Gastroesophageal sphincter (tissue), 3 donors: Measurements from ENCODE around the gene METRN.

Experiments
- EP300 ChIP-seq: sonication (generic); formaldehyde crosslinking; IDR thresholded peaks from one replicate; pipeline ENCODE4 v1.6.1; 2017; ENCODE audit warnings: antibody characterized with exemption, mild to moderate bottlenecking
- POLR2AphosphoS5 ChIP-seq: sonication (generic); formaldehyde crosslinking; IDR thresholded peaks from one replicate; pipeline ENCODE4 v1.6.1; 2017; ENCODE audit warnings: antibody characterized with exemption
- TF ChIP-seq, protein P1 (sequence below), 4 experiments: fragments of 200-600 bp in 2 of 4; fragments of 450-650 bp in 2 of 4; sonication (generic) in 1 of 4; IDR thresholded peaks; one replicate each; pipeline ENCODE4 v1.5.1; 2017 to 2019; ENCODE audit warnings: antibody characterized with exemption in 4 of 4, mild to moderate bottlenecking in 2 of 4, moderate library complexity in 2 of 4

DNA sequence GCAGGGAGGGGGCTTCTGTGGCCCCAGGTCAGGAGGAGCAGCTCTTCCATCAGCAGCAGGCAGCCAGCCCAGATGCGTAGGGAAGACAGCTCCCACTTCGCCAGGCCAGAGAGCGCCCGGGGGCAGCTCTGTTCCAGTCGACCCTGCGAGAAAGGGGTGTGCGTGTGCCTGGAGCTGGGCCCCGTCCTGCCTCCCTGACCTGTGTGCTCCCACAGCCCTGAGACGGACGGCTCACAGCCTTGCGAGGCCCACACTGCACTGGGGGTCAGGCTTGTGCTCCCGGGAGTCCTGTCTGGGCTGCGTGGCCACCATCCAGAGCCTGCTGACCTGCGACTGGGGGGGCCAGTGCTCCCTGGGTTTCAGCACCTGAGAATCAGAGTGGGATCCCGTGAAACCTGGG is 45.1 kb downstream of the METRN start:
- TF ChIP-seq POLR2AphosphoS5 = no peak
- TF ChIP-seq EP300 = no peak
- TF ChIP-seq, protein P1, sequence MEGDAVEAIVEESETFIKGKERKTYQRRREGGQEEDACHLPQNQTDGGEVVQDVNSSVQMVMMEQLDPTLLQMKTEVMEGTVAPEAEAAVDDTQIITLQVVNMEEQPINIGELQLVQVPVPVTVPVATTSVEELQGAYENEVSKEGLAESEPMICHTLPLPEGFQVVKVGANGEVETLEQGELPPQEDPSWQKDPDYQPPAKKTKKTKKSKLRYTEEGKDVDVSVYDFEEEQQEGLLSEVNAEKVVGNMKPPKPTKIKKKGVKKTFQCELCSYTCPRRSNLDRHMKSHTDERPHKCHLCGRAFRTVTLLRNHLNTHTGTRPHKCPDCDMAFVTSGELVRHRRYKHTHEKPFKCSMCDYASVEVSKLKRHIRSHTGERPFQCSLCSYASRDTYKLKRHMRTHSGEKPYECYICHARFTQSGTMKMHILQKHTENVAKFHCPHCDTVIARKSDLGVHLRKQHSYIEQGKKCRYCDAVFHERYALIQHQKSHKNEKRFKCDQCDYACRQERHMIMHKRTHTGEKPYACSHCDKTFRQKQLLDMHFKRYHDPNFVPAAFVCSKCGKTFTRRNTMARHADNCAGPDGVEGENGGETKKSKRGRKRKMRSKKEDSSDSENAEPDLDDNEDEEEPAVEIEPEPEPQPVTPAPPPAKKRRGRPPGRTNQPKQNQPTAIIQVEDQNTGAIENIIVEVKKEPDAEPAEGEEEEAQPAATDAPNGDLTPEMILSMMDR (IDR thresholded peaks at IDR 0.05) = no peak
